Neural cell (in vitro differentiated cells): ENCODE measurements around the gene PLXNA2. TPM values are rescaled to one million over a fixed set of nuclear protein-coding genes. Genes with fewer than 3 reads are reported as not detected.

Experiments used
- H2AFZ ChIP-seq: fragments of 200-600, 300-800 bp; sonication (generic), shearing (Covaris generic); 2 replicates; pipeline ENCODE4 v1.6.0; 2014; ENCODE audit warnings: low read depth, mild to moderate bottlenecking, antibody characterized with exemption, low read length, moderate library complexity
- H3F3A ChIP-seq: fragments of 200-600 bp; shearing (Covaris generic); 2 replicates; pipeline ENCODE4 v1.6.1; 2016; ENCODE audit warnings: mild to moderate bottlenecking, moderate library complexity, mixed read lengths, antibody characterized with exemption, low read length; ENCODE audit not compliant: insufficient read depth, poor library complexity, severe bottlenecking
- H3K27ac ChIP-seq: fragments of 200-600, 300-800 bp; sonication (generic), shearing (Covaris generic); 2 replicates; pipeline ENCODE4 v1.5.1; 2014; ENCODE audit warnings: mild to moderate bottlenecking, low read length, moderate library complexity
- H3K27me3 ChIP-seq: fragments of 300-800, 200-600 bp; sonication (generic), shearing (Covaris generic); 2 replicates; pipeline ENCODE4 v1.6.0; 2014; ENCODE audit warnings: mild to moderate bottlenecking, low read depth, low read length, moderate library complexity; ENCODE audit not compliant: insufficient read depth
- H3K36me3 ChIP-seq: fragments of 300-800, 200-600 bp; sonication (generic), shearing (Covaris generic); 2 replicates; pipeline ENCODE4 v1.5.1; 2014; ENCODE audit warnings: mild to moderate bottlenecking, antibody characterized with exemption, low read length, moderate library complexity; ENCODE audit not compliant: insufficient read depth
- H3K4me2 ChIP-seq: fragments of 300-800, 200-600 bp; sonication (generic), shearing (Covaris generic); 2 replicates; pipeline ENCODE4 v1.6.0; 2014; ENCODE audit warnings: mild to moderate bottlenecking, low read length
- H3K4me3 ChIP-seq: fragments of 300-800, 200-600 bp; sonication (generic), shearing (Covaris generic); 2 replicates; pipeline ENCODE4 v1.5.1; 2014; ENCODE audit warnings: mild to moderate bottlenecking, low read length, moderate library complexity
- H3K79me2 ChIP-seq: fragments of 200-600 bp; shearing (Covaris generic); replicated peaks from 2 replicates; pipeline ENCODE4 v1.6.0; 2014; ENCODE audit warnings: mild to moderate bottlenecking, low read length, moderate library complexity; ENCODE audit not compliant: insufficient read depth
- H3K9ac ChIP-seq: fragments of 300-800, 200-600 bp; sonication (generic), shearing (Covaris generic); 2 replicates; pipeline ENCODE4 v1.6.1; 2016; ENCODE audit warnings: mild to moderate bottlenecking, low read length, mixed read lengths
- H3K9me2 ChIP-seq: fragments of 200-600 bp; shearing (Covaris generic); 2 replicates; pipeline ENCODE4 v1.6.1; 2016; ENCODE audit warnings: mild to moderate bottlenecking, low read length, mixed read lengths; ENCODE audit not compliant: insufficient read depth
- H3K9me3 ChIP-seq: fragments of 200-600, 300-800 bp; sonication (generic), shearing (Covaris generic); 2 replicates; pipeline ENCODE4 v1.6.1; 2016; ENCODE audit warnings: mild to moderate bottlenecking, mixed run types, low read length, moderate library complexity, mixed read lengths
- H4K20me1 ChIP-seq: fragments of 200-600 bp; shearing (Covaris generic); 2 replicates; pipeline ENCODE4 v1.6.1; 2016; ENCODE audit warnings: mild to moderate bottlenecking, mixed run types; ENCODE audit not compliant: insufficient read depth
- EP300 ChIP-seq: fragments of 450-650 bp; conservative IDR thresholded peaks from 2 replicates; pipeline ENCODE4 v1.6.1; 2014; ENCODE audit warnings: antibody characterized with exemption, mild to moderate bottlenecking, moderate library complexity; ENCODE audit not compliant: poor library complexity, severe bottlenecking
- EZH2 ChIP-seq: fragments of 200-600, 300-800 bp; shearing (Covaris generic), sonication (generic); IDR thresholded peaks from 2 replicates; pipeline ENCODE4 v1.6.1; 2014; ENCODE audit warnings: antibody characterized with exemption, low read length, borderline replicate concordance, mild to moderate bottlenecking; ENCODE audit not compliant: insufficient read depth, poor library complexity, severe bottlenecking
- MXI1 ChIP-seq: fragments of 450-650 bp; conservative IDR thresholded peaks from 2 replicates; pipeline ENCODE4 v1.6.1; 2014; ENCODE audit warnings: antibody characterized with exemption, mild to moderate bottlenecking; ENCODE audit not compliant: poor library complexity, severe bottlenecking
- POLR2AphosphoS5 ChIP-seq: IDR thresholded peaks from 2 replicates; pipeline ENCODE4 v1.6.1; 2012
- RAD21 ChIP-seq: fragments of 450-650 bp; conservative IDR thresholded peaks from 2 replicates; pipeline ENCODE4 v1.6.1; 2014; ENCODE audit warnings: antibody characterized with exemption, mild to moderate bottlenecking, moderate library complexity
- SMC3 ChIP-seq: fragments of 450-650 bp; conservative IDR thresholded peaks from 2 replicates; pipeline ENCODE4 v1.6.1; 2014; ENCODE audit warnings: antibody characterized with exemption, mild to moderate bottlenecking, moderate library complexity; ENCODE audit not compliant: poor library complexity
- TAF1 ChIP-seq: IDR thresholded peaks from 2 replicates; pipeline ENCODE4 v1.6.1; 2012; ENCODE audit warnings: low read depth
- polyA plus RNA-seq: library from polyadenylated mRNA; depleted of rRNA; stranded (reverse); fragments of >200 nt; gene quantifications from 2 replicates; pipeline ENCODE4 v1.2.3, GENCODE V29; 2014
- TF ChIP-seq, protein P1 (sequence below): fragments of 450-650 bp; IDR thresholded peaks from 2 replicates; pipeline ENCODE4 v1.5.1; 2014; ENCODE audit warnings: antibody characterized with exemption, mild to moderate bottlenecking, moderate library complexity; ENCODE audit not compliant: poor library complexity, severe bottlenecking
- TF ChIP-seq, protein P2 (sequence below): IDR thresholded peaks from 2 replicates; pipeline ENCODE4 v1.6.1; 2012; ENCODE audit warnings: borderline replicate concordance

Gene PLXNA2
- polyA plus RNA-seq, 1 donor from 2014 or later = 30.6 TPM

DNA sequence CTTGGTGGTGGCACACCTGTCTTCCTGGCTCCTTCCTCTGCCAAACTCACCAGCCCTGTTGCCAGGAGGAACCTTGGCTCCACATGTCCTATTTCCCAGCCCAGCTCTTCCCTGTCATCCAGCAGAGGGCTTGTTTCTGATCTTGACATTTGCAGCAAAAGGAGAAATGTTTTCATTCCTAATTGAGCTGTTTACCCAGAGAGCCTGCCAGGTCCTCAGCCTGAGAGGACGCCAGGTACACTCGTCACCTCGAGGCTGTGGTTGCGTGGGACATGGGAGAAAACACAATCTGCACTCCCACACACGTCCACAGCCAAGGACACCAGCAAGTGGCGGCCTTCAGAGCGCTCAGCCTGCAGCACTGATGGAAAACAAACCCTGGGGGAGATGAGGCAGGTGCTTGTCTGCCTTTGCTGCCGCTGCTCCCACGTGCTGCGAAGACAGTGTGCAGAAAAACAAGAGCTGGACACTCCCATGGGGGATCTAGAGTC, 200.4 kb downstream of the PLXNA2 start:
- H3K4me2 ChIP-seq = no peak overlapping the region
- no peaks in the 10 kb centered on the region for H3F3A ChIP-seq
- no peaks in the 10 kb centered on the region for H3K27me3 ChIP-seq
- H3K36me3 ChIP-seq = peaks cover 5% of the 10 kb centered on the region
- no peaks in the 10 kb centered on the region for H3K9me3 ChIP-seq
- H3K4me3 ChIP-seq = no peak overlapping the region
- no peak overlapping the region for H3K27ac ChIP-seq
- no peak overlapping the region for H2AFZ ChIP-seq
- H3K9ac ChIP-seq = no peak overlapping the region
- no peaks in the 10 kb centered on the region for H3K79me2 ChIP-seq
- no peaks in the 10 kb centered on the region for H4K20me1 ChIP-seq
- TF ChIP-seq, protein P1, sequence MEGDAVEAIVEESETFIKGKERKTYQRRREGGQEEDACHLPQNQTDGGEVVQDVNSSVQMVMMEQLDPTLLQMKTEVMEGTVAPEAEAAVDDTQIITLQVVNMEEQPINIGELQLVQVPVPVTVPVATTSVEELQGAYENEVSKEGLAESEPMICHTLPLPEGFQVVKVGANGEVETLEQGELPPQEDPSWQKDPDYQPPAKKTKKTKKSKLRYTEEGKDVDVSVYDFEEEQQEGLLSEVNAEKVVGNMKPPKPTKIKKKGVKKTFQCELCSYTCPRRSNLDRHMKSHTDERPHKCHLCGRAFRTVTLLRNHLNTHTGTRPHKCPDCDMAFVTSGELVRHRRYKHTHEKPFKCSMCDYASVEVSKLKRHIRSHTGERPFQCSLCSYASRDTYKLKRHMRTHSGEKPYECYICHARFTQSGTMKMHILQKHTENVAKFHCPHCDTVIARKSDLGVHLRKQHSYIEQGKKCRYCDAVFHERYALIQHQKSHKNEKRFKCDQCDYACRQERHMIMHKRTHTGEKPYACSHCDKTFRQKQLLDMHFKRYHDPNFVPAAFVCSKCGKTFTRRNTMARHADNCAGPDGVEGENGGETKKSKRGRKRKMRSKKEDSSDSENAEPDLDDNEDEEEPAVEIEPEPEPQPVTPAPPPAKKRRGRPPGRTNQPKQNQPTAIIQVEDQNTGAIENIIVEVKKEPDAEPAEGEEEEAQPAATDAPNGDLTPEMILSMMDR = no peak
- no peak for TF ChIP-seq RAD21
- no peak for TF ChIP-seq SMC3
- TF ChIP-seq TAF1 = no peak
- no peak for TF ChIP-seq EP300
- no peak for TF ChIP-seq MXI1
- no peak for TF ChIP-seq EZH2
- TF ChIP-seq POLR2AphosphoS5 = no peak
- TF ChIP-seq, protein P2, sequence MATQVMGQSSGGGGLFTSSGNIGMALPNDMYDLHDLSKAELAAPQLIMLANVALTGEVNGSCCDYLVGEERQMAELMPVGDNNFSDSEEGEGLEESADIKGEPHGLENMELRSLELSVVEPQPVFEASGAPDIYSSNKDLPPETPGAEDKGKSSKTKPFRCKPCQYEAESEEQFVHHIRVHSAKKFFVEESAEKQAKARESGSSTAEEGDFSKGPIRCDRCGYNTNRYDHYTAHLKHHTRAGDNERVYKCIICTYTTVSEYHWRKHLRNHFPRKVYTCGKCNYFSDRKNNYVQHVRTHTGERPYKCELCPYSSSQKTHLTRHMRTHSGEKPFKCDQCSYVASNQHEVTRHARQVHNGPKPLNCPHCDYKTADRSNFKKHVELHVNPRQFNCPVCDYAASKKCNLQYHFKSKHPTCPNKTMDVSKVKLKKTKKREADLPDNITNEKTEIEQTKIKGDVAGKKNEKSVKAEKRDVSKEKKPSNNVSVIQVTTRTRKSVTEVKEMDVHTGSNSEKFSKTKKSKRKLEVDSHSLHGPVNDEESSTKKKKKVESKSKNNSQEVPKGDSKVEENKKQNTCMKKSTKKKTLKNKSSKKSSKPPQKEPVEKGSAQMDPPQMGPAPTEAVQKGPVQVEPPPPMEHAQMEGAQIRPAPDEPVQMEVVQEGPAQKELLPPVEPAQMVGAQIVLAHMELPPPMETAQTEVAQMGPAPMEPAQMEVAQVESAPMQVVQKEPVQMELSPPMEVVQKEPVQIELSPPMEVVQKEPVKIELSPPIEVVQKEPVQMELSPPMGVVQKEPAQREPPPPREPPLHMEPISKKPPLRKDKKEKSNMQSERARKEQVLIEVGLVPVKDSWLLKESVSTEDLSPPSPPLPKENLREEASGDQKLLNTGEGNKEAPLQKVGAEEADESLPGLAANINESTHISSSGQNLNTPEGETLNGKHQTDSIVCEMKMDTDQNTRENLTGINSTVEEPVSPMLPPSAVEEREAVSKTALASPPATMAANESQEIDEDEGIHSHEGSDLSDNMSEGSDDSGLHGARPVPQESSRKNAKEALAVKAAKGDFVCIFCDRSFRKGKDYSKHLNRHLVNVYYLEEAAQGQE = no peak
- H3K9me2 ChIP-seq = no peaks in the 10 kb centered on the region

DNA sequence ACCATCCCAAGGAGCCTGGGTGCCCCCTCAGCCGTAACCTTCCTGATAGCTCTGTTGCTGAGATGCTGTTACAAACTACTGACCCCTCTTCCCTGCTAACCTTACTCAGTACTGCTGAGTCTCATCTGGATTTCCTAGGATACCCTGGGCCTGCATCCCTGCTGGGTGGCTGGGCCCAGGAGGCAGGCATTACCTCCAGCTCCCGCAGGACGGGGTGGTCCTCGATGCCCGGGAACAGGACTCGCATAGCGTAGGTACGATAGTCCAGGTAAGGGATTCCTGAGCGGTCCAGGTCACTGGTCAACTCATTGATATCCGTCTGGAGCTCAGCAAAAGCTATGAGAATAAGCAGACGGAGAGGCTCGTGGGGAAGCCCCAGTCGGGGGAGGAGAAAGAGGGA, 201.3 kb downstream of the PLXNA2 start:
- no peaks in the 10 kb centered on the region for H4K20me1 ChIP-seq
- H3K79me2 ChIP-seq = no peaks in the 10 kb centered on the region
- peaks cover 5% of the 10 kb centered on the region for H3K36me3 ChIP-seq
- H3K4me3 ChIP-seq = no peak overlapping the region
- no peaks in the 10 kb centered on the region for H3K9me2 ChIP-seq
- H3F3A ChIP-seq = no peaks in the 10 kb centered on the region
- no peaks in the 10 kb centered on the region for H3K9me3 ChIP-seq
- no peak overlapping the region for H3K27ac ChIP-seq
- H3K9ac ChIP-seq = no peak overlapping the region
- no peaks in the 10 kb centered on the region for H3K27me3 ChIP-seq
- TF ChIP-seq MXI1 (no peak), TAF1 (no peak), POLR2AphosphoS5 (no peak), RAD21 (no peak), EZH2 (no peak)
- TF ChIP-seq, protein P1 = no peak
- H3K4me2 ChIP-seq = no peak overlapping the region
- no peak overlapping the region for H2AFZ ChIP-seq
